T1000 (cell line): ENCODE results near the gene HDGF.
A peak's percentile ranks its signal among the peaks of the same experiment; 100 is the strongest.

Source experiments
- DNase-seq: peaks from one replicate; lab custom pipeline; 2025; ENCODE audit warnings: mixed read lengths; lab: John Stamatoyannopoulos, UW

HDGF gene

DNA sequence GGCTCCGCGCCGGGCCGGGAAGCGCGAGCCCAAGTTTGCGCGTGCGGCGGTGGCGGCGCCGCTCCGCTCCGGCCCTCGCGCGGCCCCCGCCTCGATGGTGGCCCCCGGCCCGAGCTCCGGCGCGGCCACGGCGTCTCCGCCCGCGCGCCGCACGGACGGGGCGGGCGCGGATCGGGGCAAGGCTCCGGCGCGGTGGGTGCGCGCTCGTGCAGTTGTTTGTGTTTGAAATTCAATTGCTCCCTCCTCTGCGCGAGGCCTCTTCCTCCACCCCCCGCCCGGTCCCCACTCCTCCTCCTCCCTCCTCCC is at the start of gene HDGF:
TSS of gene HDGF (minus strand) at position 225 of the 306 bp plus-strand sequence. CDS start 246 bp downstream, outside the sequence.
- DNase-seq = no peak

DNA sequence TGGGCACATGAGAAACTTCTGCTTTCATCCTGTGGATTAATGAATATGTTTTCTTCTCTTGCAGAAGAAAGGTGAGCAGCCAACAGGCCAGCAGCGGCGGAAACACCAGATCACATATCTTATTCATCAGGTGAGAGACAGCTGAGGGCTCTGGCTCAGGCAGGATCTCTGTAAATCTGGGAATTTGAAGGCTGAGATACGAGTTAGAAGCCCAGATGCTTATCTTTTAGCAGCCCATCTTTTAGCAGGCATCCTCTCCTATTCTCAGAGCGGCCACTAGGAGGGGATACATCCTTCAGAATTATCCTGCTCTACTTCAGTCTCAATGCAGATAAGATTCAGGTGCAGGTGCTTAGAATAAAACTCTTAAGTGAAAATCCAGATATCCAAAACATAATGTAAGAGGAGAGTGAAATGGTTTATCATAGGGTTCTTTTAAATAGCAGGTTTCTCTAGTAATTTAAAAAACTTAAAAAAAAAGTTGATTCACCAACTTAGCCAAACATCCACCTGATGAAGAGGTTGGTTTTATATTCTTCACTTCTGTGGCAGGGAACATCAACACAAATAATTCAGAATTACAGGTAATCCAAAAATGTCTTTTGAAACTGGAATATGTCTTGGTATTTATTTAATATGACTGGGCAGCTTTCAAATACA is 45.9 kb upstream of the HDGF start:
- peak; percentile 19 for DNase-seq

DNA sequence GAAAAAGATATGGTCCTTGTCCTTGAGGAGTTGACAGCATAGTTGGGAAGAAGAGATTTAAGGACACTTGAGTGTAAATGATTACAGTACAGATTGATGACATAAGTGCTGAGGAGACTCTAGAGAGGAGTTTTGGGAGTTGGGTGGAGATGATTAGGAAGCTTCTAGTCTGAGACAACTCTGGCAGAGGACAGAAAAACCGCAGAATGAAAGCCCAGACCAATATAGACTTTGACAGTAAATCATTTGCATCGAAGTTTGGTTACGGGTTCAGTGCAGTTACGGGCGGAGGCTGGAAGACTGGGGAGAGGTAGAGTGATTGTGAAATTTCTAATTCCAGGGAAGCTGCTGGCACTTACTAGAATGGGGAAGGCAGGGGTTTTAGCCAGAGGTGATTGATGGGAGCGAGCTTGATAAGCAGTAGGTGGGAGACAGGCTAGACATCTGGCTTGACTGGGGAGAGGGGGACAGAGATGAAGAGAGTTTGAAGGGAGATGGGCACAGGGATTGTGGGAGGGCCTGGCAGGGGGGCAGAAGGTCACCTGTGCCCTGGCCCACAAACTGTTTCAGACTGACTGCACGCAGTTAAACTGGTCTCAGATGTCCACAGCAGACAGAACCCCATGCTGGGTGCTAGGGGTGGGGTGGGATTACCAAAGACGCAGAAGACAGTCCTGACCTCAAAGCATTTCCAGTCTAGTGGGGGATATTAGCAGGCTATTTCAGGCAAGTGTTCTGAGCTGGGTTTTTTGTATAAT is 45.0 kb upstream of the HDGF start:
- no peak for DNase-seq

DNA sequence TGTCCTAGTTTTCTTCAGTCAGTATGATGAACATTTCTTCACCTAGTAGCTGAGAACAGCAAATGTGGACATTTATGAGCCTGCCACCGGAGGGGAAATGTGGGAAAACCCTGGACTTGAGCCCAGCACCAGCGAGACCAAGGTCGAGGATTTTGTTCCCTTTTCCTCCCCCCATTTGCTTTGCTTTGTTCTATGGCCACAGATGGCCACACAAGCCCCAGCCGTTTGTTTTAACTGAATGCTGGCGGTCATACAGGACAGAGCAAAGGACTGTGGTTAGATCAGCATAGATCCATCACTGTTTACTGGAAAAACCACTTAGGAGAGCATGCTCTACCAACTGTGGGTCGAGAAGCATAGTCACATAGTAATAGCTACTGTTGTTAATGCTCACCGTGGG is 44.3 kb upstream of the HDGF start:
- DNase-seq = no peak

DNA sequence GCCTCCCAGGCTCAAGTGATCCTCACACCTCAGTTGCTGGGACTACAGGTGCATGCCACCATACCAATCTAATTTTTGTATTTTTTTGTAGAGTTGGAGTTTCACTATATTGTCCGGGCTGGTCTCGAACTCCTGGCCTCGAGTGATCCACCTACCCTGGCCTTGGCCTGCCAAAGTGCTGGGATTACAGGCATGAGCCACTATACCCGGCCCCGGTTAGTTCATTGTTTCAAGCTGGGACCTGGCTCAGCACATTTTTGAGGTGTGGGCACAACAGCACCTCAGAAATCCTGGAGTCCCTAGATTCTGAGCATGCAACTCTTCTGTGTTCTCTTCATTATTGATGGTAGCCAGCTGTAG is 43.9 kb upstream of the HDGF start:
- no peak for DNase-seq

DNA sequence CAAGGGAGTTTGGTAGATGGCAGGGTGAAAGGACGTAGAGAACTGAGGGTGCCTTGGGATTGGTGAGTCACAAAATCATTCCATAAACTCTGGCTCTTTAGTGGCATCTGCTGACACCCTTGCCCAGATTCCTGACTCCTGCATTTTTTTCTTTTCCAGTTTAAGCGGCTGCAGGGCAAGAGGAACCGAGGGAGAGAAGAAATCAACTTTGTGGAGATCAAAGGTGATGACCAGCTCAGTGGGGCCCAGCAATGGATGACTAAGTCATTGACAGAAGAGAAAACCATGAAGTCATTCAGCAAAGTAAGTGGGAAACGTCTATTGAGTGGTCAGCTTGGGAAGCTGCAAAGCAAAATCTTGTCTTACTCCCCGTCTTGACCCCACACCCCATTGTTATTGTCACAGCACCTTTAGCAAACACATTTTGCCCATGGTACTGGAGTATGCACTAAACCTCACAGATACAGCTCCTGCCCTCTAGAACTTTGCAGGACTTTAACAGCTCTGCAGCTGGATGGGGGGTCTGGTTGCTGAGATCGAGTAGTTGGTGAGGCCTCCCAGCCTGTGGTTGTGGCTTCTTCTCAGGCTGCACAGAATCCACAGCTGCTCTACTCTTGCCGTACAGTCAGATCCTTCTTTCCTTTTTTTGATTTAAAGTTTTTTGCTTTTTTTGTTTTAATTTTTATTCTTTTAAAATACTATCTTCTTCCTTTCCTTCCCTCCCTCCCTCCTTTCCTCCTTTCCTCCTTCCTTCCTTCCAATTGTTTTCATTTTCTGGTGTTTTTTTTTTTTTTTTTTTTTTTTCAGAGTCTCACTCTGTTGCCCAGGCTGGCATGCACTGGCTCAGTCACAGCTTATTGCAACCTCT is 43.3 kb upstream of the HDGF start:
- DNase-seq = no peak

DNA sequence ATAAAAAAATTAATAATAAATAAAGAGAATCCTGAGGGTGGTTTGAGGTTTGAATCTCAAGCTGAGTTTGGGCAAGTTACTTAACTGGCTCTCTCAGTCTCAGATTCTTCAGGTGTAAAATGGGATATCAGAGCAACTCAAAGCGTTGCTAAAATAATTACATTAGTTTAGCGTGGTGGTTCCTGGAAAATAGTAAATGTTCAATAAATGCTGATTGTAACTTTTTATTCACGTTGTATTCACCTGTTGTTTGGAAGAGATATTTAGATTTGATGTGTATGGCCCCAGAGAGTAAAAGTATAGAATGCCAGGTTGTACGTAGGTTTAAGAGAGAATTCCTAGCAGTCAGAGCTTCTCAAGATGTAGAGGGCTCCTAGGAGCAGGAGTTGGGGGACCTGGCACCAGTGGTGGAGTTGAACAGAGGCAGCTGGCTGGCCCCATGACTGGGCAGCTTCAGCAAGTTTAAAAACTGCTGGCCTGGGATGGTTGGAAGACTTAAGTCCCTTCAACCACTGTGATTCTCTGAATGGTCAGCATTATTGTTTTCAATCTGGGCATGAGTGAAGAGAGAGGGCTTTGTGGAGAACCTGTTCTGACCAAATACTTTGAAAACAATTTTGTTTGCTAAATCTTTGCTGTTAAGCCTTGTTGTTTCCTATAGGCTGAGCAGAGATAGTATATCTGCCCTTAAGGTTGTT is 38.3 kb upstream of the HDGF start:
- DNase-seq = no peak

DNA sequence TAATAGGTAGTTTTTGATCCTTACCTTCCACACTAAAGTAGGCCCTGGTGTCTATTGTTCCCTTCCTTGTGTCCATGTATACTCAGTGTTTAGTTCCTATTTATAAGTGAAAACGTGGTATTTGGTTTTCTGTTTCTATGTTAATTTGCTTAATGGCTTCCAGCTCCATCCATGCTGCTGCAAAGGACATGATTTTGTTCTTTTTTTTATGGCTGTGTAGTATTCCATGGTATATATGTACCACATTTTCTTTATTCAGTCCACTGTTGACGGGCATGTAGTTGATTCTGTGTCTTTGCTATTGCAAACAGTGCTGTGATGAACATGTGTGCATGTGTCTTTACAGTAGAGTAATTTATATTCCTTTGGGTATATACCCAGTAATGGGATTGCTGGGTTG is 36.7 kb upstream of the HDGF start:
- DNase-seq = no peak

DNA sequence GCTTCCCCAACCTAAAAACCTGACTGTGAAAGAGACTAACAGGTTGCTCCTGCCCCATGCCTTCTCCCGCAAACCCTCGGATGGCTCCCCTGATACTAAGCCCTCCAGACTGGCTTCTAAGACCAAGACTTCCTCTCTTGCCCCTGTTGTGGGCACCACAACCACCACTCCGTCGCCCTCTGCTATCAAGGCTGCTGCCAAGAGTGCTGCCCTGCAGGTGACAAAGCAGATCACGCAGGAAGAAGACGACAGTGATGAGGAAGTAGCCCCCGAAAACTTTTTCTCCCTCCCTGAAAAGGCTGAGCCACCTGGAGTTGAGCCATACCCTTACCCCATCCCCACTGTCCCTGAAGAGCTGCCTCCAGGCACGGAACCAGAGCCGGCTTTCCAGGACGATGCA is 35.2 kb upstream of the HDGF start:
- DNase-seq = no peak

DNA sequence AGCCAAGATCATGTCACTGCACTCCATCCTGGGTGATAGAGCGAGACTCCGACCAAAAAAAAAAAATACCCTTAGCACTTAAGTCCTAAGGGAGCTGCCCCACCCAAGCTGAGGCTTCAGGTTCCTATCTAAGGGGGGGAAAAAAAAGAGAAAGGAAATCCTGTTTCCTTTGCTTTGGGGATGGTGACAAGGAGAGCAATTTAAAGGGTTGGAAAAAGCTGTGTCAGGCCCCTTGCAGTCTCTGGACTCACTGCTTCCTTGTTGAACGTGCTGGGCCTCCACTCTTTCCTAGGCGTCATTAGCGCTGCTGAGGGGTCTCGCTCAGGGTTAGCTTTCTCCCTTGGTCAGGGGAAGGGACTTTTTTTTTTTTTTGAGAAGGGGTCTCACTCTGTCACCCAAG is 34.0 kb upstream of the HDGF start:
- no peak for DNase-seq

DNA sequence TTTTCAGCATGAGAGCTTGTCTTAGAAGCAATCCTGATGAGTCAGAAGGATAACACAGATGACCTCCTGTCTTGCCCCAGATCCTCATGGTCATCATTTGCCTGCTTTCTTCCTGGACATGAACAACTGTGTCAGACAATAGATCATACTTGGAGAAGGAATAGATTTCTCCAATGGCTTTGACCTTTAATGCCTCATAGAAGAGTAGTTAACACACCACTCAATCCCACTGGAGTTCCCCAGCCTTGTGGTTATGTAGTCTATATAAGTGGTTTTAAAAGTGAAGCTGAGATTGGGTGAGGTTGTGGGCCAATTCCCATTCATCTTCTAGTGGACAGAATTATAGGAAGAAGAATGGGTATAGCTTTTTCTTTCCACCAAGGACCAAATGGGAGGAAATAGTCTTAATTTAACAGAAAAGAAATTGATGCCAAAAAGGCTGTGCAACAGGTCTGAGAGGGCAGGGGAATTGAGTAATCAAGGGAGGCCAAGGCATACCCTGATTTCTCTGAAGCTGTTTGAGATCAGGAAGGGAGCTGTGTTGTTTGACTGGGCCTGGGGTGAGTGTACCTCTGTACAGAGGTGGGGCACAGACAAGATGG is 30.2 kb upstream of the HDGF start:
- DNase-seq = no peak

DNA sequence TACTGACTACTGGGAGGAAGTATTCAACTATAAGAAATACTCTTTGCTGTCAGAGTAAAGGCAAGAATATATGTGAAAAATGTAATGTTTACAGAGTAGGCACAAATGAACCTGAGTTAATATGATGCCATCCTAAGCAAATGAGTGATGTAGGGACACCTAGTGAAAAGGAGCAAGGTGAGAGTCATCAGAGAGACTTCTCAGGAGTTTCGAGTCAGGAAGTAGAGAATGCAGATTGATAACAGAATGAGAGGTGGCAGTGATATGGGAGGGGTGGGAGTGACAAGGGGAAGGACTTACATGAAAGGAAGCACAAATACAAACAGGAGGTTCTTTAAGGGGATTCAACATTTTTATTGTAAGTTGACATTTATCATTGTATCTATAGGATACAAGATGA is 26.1 kb upstream of the HDGF start:
- no peak for DNase-seq

DNA sequence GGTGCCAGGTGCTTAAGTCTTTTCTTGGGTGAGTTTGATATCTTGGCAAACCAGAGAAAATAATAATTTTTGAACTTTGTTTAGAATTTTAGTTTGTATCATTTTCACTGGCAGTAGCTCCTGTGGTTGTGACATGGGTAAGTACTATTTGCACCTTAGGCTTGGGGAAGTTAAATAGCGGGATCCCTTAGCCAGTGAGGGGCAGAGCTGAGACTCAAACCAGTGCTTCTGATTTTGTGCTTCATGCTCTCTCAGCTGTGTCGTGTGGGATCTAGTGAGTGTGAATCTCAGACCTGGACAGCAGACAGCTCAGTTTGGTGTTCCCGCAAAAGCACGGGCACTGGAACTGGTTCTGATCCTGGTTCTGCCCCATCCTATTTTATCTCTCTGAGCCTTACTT is 25.5 kb upstream of the HDGF start:
- no peak for DNase-seq

DNA sequence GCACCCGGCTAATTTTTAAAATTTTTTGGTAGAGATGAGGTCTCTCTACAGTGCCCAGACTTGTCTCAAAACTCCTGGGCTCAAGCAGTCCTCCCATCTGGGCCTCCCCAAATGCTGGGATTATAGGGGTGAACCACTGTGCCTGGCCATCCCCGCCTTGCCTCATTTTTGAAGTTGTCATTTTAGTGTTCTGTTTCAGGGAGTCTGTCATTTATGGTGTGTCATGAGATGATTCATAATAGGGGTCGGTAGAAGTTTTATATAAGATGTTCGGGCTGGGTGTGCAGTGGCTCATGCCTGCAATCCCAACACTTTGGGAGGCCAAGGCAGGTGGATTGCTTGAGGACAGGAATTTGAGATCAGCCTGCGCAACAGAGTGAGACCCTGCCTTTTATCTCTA is 24.3 kb upstream of the HDGF start:
- no peak for DNase-seq

DNA sequence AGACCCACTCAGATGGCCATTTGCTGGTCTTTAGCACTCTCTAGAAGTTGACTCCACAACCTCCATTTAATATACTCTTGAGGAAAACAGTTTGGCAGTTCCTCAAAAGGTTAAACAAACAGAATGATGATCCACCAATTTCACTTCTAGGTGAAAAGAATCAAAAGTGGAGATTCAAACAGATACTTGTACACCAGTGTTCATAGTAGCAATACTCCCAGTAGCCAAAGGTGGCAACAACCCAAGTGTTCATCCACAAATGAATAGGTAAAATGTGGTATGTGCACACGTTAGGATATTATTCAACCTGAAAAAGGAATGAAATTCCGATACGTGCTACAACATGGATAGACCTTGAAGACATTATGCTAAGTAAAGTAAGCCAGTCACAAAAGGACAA is 22.1 kb upstream of the HDGF start:
- DNase-seq = no peak

DNA sequence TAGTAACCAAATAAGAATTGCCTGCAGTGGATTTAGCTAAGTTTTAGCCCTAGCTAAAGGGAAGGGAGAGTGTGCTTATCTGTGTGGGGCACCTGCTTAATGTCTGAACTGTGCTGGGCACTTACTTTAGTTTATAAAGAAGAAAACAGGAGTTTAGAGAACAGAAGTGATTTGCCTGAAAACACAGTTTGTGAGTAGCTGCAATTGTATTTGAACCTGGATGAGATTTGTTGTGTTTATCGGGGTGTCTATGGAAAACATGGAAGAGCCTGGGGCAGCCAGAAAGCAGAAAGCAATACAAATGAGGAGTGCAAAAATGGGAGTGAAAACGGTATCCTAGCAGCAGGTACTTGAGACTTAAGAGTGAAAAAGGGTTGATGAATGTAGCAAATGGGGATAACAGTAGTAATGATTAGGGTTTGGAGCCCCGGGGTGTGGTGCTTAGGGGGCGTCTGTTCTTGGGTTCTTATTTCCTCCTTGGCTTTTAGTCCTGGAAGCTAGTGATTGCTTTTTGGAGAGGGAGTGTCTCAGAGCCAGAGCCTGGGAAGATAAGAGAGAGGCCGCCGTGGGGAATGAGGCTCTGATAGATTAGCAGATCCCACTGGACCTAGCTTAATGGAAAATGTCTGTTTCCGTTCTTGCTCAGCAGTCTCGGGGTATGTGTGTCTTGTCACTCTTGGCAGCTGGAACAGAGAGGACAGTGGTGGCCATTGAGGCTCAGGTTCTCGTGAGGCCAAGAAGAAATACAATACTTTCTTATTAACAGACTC is 21.4 kb upstream of the HDGF start:
- DNase-seq = no peak

DNA sequence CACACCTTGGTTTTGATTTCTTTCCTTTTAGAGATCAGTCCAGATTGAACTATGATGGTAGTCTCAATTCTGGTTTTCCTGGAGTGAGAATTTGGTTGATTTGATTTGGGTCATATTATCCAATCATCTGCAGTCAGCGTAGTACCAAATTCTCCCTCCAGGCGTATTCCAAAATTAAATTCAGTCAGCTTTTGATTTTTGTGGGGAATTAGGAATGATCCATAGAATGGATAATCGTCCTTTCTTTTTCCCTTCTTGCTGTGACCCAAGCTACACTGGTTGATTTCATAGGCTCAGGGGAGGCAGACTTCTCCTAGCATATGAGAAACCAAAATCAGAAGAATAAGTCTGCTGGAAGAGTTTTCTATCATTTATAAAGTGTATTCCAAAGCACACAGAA is 20.7 kb upstream of the HDGF start:
- DNase-seq = no peak

DNA sequence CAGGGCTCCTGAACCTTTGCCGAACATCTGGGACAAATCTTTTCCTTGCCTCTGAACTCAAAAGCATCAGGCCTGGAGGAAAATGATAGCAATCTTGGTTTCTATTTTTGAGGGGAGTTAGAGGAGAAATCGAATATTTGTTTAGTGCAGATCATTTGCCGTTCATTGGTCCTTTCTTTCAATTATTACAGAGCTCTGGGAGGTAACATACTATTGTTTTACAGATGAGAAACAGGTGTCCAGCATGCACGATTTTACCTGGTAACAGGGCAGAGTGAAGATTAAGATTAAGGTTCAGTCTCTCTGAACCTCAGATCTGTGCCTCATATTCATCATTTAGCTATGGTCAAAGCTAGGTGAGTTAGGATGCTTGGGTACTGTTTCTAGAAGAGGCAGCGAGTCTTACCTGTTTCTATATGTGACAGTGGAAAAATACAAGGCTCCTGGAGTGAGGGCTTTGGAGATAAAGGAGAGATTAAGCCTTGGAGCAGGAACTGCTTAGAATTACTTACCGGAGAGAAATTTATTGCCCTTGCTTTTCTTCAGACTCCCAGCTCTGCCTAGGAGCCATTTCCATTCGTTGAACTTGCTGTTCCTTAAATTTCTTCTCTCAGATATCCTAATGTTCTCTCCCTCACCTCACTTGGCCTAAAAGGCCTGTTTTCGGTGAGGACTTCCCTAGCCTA is 17.3 kb upstream of the HDGF start:
- DNase-seq = no peak

DNA sequence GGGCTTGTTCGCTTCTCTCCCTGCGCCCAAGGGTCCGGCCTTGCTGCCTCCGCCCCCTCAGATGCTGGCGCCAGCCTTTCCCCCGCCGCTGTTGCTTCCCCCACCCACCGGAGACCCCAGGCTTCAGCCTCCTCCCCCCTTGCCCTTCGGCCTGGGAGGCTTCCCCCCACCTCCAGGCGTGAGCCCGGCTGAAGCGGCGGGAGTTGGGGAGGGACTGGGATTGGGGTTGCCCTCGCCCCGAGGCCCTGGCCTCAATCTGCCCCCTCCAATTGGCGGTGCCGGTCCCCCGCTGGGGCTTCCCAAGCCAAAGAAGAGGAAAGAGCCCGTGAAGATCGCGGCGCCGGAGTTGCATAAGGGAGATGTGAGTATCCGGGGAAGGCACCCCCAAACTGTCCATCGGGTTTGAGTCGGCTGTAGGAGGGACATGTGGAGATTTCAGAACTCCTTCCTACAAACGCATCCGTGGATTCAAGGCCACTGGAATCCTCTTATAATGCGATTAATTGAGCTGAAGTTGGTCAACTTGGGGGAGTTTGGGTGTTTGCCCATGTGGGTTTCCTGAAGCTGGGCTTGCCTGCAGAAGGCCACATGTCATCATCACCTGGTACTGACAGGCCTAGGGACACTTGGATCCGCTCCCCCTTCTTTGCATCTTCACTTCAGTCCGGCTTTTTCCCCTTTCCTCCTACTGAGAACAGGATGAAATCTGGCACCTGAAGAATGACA is 16.6 kb upstream of the HDGF start:
- no peak for DNase-seq
